Calu3 (cell line): Measurements from ENCODE around the gene TRIP11. TPM values are rescaled to one million over a fixed set of nuclear protein-coding genes. Genes with fewer than 3 reads are reported as not detected.

Experiments
- BruUV-seq: library from RNA; stranded (reverse); fragments of 400-500 nt; replicated peaks from 2 replicates; lab custom pipeline; 2021; lab: Mats Ljungman, UMichigan
- CTCF ChIA-PET: fragments of 300-600 bp; sonication (Branson Sonifier 250); formaldehyde crosslinking; loops from one replicate; lab custom pipeline; 2022; ENCODE audit warnings: antibody characterized with exemption; lab: Charles Lee
- DNase-seq: peaks from one replicate; pipeline ENCODE4 v3.0.0; 2022
- H3K27ac Mint-ChIP-seq: one replicate; pipeline ENCODE4 v1.8.0; 2022; ENCODE audit warnings: mixed read lengths; ENCODE audit not compliant: unreplicated experiment
- H3K27me3 Mint-ChIP-seq: one replicate; pipeline ENCODE4 v1.8.0; 2022; ENCODE audit warnings: mixed read lengths; ENCODE audit not compliant: unreplicated experiment
- H3K36me3 Mint-ChIP-seq: one replicate; pipeline ENCODE4 v1.8.0; 2022; ENCODE audit warnings: mild to moderate bottlenecking, moderate library complexity, mixed read lengths; ENCODE audit not compliant: insufficient read depth, unreplicated experiment
- H3K4me1 Mint-ChIP-seq: one replicate; pipeline ENCODE4 v1.8.0; 2022; ENCODE audit warnings: mild to moderate bottlenecking, low read depth, mixed read lengths; ENCODE audit not compliant: unreplicated experiment
- H3K4me3 Mint-ChIP-seq: one replicate; pipeline ENCODE4 v1.8.0; 2022; ENCODE audit warnings: mild to moderate bottlenecking, low read depth, moderate library complexity, mixed read lengths; ENCODE audit not compliant: unreplicated experiment
- H3K9me3 Mint-ChIP-seq: one replicate; pipeline ENCODE4 v1.8.0; 2022; ENCODE audit warnings: low read depth, mixed read lengths; ENCODE audit not compliant: unreplicated experiment
- intact Hi-C: fragments of 100-400 bp; cut with micrococcal nuclease; formaldehyde crosslinking; loops from one replicate; pipeline ENCODE4 v1.10.0; 2022; ENCODE audit not compliant: unreplicated experiment
- total RNA-seq: library from RNA; stranded (reverse); gene quantifications from 2 replicates; pipeline ENCODE4 v1.2.3, GENCODE V29; 2022
- TF ChIP-seq, protein P1 (sequence below): fragments of 200-600 bp; IDR thresholded peaks from one replicate; pipeline ENCODE4 v1.8.0; 2022; ENCODE audit warnings: antibody characterized with exemption; ENCODE audit not compliant: unreplicated experiment

Gene TRIP11
- total RNA-seq, 1 experiment from 2014 or later: 50.2 TPM

GRCh38 chr14:91983588-91983987, 56.3 kb downstream of the TRIP11 start:
- TF ChIP-seq, protein P1, sequence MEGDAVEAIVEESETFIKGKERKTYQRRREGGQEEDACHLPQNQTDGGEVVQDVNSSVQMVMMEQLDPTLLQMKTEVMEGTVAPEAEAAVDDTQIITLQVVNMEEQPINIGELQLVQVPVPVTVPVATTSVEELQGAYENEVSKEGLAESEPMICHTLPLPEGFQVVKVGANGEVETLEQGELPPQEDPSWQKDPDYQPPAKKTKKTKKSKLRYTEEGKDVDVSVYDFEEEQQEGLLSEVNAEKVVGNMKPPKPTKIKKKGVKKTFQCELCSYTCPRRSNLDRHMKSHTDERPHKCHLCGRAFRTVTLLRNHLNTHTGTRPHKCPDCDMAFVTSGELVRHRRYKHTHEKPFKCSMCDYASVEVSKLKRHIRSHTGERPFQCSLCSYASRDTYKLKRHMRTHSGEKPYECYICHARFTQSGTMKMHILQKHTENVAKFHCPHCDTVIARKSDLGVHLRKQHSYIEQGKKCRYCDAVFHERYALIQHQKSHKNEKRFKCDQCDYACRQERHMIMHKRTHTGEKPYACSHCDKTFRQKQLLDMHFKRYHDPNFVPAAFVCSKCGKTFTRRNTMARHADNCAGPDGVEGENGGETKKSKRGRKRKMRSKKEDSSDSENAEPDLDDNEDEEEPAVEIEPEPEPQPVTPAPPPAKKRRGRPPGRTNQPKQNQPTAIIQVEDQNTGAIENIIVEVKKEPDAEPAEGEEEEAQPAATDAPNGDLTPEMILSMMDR: no peak
- peaks cover 14% of the 10 kb centered on the region for H3K36me3 Mint-ChIP-seq
- no peaks in the 10 kb centered on the region for H3K27me3 Mint-ChIP-seq
- no peak overlapping the region for H3K27ac Mint-ChIP-seq
- H3K4me3 Mint-ChIP-seq: no peak overlapping the region
- no peak for DNase-seq
- H3K4me1 Mint-ChIP-seq: no peaks in the 10 kb centered on the region
- no TSS peak for BruUV-seq
- CTCF ChIA-PET: interaction anchor here (1.2 kb wide), 1 partner anchor 13 kb away, joined by 3 read pairs; no protein-coding TSS in a partner anchor
- no peaks in the 10 kb centered on the region for H3K9me3 Mint-ChIP-seq
- intact Hi-C loops: no loop called here

- Mint-ChIP-seq H3K4me1 (no peaks in the 10 kb centered on the region), H3K4me3 (no peak overlapping the region), H3K27me3 (no peaks in the 10 kb centered on the region), H3K36me3 (peaks cover 4% of the 10 kb centered on the region), H3K9me3 (no peaks in the 10 kb centered on the region), H3K27ac (no peak overlapping the region)
- intact Hi-C loops: no loop called here
- no TSS peak for BruUV-seq
- TF ChIP-seq, protein P1: no peak
- CTCF ChIA-PET: interaction anchor here (1.3 kb wide), 1 partner anchor 17 kb away, joined by 5 read pairs; no protein-coding TSS in a partner anchor
- no peak for DNase-seq
Observed at GRCh38 chr14:91980157-91980556, 59.7 kb downstream of the TRIP11 start.

GRCh38 chr14:91977884-91978283, 62.0 kb downstream of the TRIP11 start:
- no peaks in the 10 kb centered on the region for H3K36me3 Mint-ChIP-seq
- no peaks in the 10 kb centered on the region for H3K9me3 Mint-ChIP-seq
- no peak for DNase-seq
- intact Hi-C loops: no loop called here
- TF ChIP-seq, protein P1: no peak
- no TSS peak for BruUV-seq
- no peak overlapping the region for H3K27ac Mint-ChIP-seq
- no peak overlapping the region for H3K4me3 Mint-ChIP-seq
- CTCF ChIA-PET: interaction anchor here (1.2 kb wide), 1 partner anchor 24 kb away, joined by 3 read pairs; no protein-coding TSS in a partner anchor
- H3K27me3 Mint-ChIP-seq: no peaks in the 10 kb centered on the region
- H3K4me1 Mint-ChIP-seq: no peaks in the 10 kb centered on the region

GRCh38 chr14:91975763-91976162, 64.1 kb downstream of the TRIP11 start:
- Mint-ChIP-seq H3K9me3 (no peaks in the 10 kb centered on the region), H3K27ac (no peak overlapping the region), H3K4me1 (no peaks in the 10 kb centered on the region), H3K27me3 (no peaks in the 10 kb centered on the region), H3K4me3 (no peak overlapping the region), H3K36me3 (peaks cover 4% of the 10 kb centered on the region)
- intact Hi-C loops: no loop called here
- TF ChIP-seq, protein P1: no peak
- CTCF ChIA-PET: interaction anchor here (0.6 kb wide), 1 partner anchor 41 kb away, joined by 3 read pairs; no protein-coding TSS in a partner anchor
- DNase-seq: no peak
- no TSS peak for BruUV-seq
